ENCODE data around the gene NACC1.

DNA sequence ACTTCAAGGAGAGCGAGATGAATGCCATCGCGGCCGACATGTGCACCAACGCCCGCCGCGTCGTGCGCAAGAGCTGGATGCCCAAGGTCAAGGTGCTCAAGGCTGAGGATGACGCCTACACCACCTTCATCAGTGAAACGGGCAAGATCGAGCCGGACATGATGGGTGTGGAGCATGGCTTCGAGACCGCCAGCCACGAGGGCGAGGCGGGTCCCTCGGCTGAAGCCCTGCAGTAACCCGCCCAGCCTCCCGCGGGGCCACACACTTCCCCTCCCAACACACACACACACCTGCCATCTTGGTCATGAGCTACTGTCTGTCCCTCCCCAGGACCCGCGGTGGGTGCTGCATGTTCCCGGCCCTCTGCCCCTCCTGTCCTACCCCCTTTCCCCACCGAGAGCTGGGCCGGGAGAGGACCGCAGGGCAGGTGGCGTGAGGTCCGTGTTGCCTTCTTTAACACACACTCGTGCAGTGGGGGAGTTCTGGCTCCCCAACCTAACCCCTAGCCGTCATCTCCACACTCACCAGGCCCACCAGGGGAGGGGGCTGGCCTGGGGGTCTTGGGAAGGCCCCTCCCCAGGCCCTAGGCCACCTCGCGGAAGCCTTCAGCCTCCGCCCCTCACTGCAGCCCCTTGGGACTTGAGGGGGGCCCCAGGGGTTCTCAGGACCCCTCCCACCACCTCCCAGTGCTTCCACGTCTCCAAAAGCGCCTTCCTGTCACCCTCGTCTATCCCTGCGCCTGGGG lies 20.3 kb downstream of the NACC1 start:
- TF ChIP-seq, protein P1, sequence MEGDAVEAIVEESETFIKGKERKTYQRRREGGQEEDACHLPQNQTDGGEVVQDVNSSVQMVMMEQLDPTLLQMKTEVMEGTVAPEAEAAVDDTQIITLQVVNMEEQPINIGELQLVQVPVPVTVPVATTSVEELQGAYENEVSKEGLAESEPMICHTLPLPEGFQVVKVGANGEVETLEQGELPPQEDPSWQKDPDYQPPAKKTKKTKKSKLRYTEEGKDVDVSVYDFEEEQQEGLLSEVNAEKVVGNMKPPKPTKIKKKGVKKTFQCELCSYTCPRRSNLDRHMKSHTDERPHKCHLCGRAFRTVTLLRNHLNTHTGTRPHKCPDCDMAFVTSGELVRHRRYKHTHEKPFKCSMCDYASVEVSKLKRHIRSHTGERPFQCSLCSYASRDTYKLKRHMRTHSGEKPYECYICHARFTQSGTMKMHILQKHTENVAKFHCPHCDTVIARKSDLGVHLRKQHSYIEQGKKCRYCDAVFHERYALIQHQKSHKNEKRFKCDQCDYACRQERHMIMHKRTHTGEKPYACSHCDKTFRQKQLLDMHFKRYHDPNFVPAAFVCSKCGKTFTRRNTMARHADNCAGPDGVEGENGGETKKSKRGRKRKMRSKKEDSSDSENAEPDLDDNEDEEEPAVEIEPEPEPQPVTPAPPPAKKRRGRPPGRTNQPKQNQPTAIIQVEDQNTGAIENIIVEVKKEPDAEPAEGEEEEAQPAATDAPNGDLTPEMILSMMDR (IDR thresholded peaks at IDR 0.05; ENCODE audit: low read depth, low read length): no peak
- TF ChIP-seq POLR2A (IDR thresholded peaks at IDR 0.05; ENCODE audit: extremely low read depth, insufficient read length): no peak

Data from NB4 (cell line).